ENCODE results near the gene HOMER3. TPM values are rescaled to one million over a fixed set of nuclear protein-coding genes. Genes with fewer than 3 reads are reported as not detected.
A peak's percentile ranks its signal among the peaks of the same experiment; 100 is the strongest.

Gene HOMER3
- total and polyA plus RNA-seq, 2 of the 13 experiments (the other 11 are each of a cell fraction or from before 2014, with no cell fraction given), result 21.3 to 27.3 TPM

DNA sequence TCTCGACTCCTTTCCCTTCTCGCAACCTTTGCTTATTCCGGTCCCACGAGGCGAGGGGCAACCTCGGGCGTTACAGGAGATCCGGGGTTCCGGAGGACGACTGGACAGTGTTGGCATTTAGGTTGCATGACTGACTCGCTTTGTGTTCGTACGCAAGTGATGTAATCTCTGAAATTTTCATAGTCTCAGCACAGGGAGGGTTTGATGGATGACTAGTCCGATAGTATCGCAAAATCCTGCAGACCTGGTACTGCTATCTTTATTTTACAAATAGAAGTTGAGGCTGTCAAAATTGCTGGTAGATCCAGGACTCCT lies 21.2 kb downstream of the HOMER3 start (continued):
- TF ChIP-seq, protein P1, sequence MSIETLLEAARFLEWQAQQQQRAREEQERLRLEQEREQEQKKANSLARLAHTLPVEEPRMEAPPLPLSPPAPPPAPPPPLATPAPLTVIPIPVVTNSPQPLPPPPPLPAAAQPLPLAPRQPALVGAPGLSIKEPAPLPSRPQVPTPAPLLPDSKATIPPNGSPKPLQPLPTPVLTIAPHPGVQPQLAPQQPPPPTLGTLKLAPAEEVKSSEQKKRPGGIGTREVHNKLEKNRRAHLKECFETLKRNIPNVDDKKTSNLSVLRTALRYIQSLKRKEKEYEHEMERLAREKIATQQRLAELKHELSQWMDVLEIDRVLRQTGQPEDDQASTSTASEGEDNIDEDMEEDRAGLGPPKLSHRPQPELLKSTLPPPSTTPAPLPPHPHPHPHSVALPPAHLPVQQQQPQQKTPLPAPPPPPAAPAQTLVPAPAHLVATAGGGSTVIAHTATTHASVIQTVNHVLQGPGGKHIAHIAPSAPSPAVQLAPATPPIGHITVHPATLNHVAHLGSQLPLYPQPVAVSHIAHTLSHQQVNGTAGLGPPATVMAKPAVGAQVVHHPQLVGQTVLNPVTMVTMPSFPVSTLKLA (IDR thresholded peaks at IDR 0.05), result no peak
- TF ChIP-seq MAFK (conservative IDR thresholded peaks at IDR 0.05 in 1 of 2, IDR thresholded peaks at IDR 0.05 in 1 of 2; ENCODE audit: low read length in 2 of 2), result no peak
- no peak for TF ChIP-seq NFRKB (IDR thresholded peaks at IDR 0.05)
- TF ChIP-seq, protein P2, sequence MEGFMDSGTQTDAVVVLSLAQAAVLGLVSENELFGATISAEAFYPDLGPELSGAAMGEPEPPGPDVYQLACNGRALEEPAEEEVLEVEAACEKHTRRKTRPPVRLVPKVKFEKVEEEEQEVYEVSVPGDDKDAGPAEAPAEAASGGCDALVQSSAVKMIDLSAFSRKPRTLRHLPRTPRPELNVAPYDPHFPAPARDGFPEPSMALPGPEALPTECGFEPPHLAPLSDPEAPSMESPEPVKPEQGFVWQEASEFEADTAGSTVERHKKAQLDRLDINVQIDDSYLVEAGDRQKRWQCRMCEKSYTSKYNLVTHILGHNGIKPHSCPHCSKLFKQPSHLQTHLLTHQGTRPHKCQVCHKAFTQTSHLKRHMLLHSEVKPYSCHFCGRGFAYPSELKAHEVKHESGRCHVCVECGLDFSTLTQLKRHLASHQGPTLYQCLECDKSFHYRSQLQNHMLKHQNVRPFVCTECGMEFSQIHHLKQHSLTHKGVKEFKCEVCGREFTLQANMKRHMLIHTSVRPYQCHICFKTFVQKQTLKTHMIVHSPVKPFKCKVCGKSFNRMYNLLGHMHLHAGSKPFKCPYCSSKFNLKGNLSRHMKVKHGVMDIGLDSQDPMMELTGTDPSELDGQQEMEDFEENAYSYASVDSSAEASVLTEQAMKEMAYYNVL (CRISPR knock-in tag; IDR thresholded peaks at IDR 0.05; ENCODE audit: borderline replicate concordance), result no peak
- TF ChIP-seq ZNF329 (CRISPR knock-in tag; IDR thresholded peaks at IDR 0.05; ENCODE audit: low read depth), result no peak
- TF ChIP-seq, protein P3, sequence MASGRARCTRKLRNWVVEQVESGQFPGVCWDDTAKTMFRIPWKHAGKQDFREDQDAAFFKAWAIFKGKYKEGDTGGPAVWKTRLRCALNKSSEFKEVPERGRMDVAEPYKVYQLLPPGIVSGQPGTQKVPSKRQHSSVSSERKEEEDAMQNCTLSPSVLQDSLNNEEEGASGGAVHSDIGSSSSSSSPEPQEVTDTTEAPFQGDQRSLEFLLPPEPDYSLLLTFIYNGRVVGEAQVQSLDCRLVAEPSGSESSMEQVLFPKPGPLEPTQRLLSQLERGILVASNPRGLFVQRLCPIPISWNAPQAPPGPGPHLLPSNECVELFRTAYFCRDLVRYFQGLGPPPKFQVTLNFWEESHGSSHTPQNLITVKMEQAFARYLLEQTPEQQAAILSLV (CRISPR knock-in tag; IDR thresholded peaks at IDR 0.05; ENCODE audit: borderline replicate concordance), result no peak
- no peak for TF ChIP-seq POLR2G (IDR thresholded peaks at IDR 0.05; ENCODE audit: low read depth, low read length)
- TF ChIP-seq, protein P4, sequence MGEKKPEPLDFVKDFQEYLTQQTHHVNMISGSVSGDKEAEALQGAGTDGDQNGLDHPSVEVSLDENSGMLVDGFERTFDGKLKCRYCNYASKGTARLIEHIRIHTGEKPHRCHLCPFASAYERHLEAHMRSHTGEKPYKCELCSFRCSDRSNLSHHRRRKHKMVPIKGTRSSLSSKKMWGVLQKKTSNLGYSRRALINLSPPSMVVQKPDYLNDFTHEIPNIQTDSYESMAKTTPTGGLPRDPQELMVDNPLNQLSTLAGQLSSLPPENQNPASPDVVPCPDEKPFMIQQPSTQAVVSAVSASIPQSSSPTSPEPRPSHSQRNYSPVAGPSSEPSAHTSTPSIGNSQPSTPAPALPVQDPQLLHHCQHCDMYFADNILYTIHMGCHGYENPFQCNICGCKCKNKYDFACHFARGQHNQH (CRISPR knock-in tag; IDR thresholded peaks at IDR 0.05), result no peak
- TF ChIP-seq CCDC6 (CRISPR knock-in tag; IDR thresholded peaks at IDR 0.05), result peak; percentile 71
- TF ChIP-seq ZNF124 (CRISPR knock-in tag; IDR thresholded peaks at IDR 0.05), result no peak
- TF ChIP-seq ESRRA (CRISPR knock-in tag; IDR thresholded peaks at IDR 0.05; ENCODE audit: low read depth), result no peak
- TF ChIP-seq HES4 (CRISPR knock-in tag; IDR thresholded peaks at IDR 0.05; ENCODE audit: borderline replicate concordance), result no peak
- TF ChIP-seq ARHGAP35 (CRISPR knock-in tag; IDR thresholded peaks at IDR 0.05; ENCODE audit: borderline replicate concordance), result no peak
- no peak for TF ChIP-seq LCORL (IDR thresholded peaks at IDR 0.05)
- TF ChIP-seq LCORL (CRISPR knock-in tag; IDR thresholded peaks at IDR 0.05), result no peak
